ENCODE results near the gene R3HDM1.

GRCh38 chr2:135638825-135639224 is 107.5 kb downstream of the R3HDM1 start:
- TF ChIP-seq CTCF (IDR thresholded peaks at IDR 0.05; ENCODE audit: low read depth, low read length, poor library complexity, severe bottlenecking): no peak
- no peak for TF ChIP-seq EZH2phosphoT487 (IDR thresholded peaks at IDR 0.05; ENCODE audit: borderline replicate concordance, low read length)
